ENCODE results near the gene PLA2G2F. TPM values are rescaled to one million over a fixed set of nuclear protein-coding genes. Genes with fewer than 3 reads are reported as not detected.
"Not testable (repeated sequence)": the region's sequence is repeated elsewhere in the genome, so short reads cannot be mapped to it uniquely, and the experiment has no call there.

PLA2G2F gene
- total RNA-seq, 1 donor from 2014 or later: not detected

GRCh38 chr1:20123722-20124455 is 15.2 kb upstream of the PLA2G2F start:
- Mint-ChIP-seq H3K4me3 (no peak overlapping the region), H3K27me3 (ENCODE audit: low read depth) (peaks cover 28% of the 10 kb centered on the region), H3K4me1 (no peaks in the 10 kb centered on the region), H3K27ac (no peak overlapping the region), H3K9me3 (peaks cover 3% of the 10 kb centered on the region), H3K36me3 (no peaks in the 10 kb centered on the region)
- no peak for DNase-seq (ENCODE audit: low spot score in 2 of 2, unreplicated experiment in 2 of 2)
- TF ChIP-seq, protein P1, sequence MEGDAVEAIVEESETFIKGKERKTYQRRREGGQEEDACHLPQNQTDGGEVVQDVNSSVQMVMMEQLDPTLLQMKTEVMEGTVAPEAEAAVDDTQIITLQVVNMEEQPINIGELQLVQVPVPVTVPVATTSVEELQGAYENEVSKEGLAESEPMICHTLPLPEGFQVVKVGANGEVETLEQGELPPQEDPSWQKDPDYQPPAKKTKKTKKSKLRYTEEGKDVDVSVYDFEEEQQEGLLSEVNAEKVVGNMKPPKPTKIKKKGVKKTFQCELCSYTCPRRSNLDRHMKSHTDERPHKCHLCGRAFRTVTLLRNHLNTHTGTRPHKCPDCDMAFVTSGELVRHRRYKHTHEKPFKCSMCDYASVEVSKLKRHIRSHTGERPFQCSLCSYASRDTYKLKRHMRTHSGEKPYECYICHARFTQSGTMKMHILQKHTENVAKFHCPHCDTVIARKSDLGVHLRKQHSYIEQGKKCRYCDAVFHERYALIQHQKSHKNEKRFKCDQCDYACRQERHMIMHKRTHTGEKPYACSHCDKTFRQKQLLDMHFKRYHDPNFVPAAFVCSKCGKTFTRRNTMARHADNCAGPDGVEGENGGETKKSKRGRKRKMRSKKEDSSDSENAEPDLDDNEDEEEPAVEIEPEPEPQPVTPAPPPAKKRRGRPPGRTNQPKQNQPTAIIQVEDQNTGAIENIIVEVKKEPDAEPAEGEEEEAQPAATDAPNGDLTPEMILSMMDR (IDR thresholded peaks at IDR 0.05; ENCODE audit: unreplicated experiment): no peak

DNA sequence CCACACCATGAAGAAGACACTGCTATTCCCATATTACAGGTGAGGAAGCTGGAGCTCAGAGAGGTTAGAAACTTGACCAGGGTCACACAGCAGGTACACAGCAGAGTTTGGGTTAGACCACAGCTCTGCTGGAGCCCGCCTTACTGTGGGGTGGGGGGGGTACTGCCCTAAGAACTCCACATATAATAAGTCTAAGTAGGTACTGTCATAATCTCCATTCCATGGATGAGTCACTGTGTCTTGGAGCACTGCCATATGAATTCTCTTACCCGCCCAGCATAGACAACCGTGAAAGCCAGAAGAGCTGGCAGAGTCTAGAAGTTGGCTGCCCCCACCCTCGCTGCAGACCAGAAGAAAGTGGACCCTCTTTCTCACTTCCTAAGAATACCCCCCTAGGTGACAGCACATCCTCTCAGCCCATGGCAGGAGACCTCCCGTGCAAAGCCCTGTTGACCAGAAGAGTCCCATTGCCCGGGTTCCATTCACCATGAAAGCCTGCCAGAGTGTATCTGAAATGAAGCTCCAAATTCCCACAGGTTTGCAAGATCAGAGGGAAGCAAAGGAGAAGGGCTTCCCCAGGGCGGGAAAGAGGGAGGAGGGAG is 14.6 kb upstream of the PLA2G2F start:
- no peaks in the 10 kb centered on the region for H3K36me3 Mint-ChIP-seq
- DNase-seq (ENCODE audit: low spot score in 2 of 2, unreplicated experiment in 2 of 2): no peak
- H3K4me3 Mint-ChIP-seq: no peak overlapping the region
- peaks cover 3% of the 10 kb centered on the region for H3K9me3 Mint-ChIP-seq
- TF ChIP-seq, protein P1 (IDR thresholded peaks at IDR 0.05; ENCODE audit: unreplicated experiment): no peak
- H3K4me1 Mint-ChIP-seq: no peaks in the 10 kb centered on the region
- H3K27ac Mint-ChIP-seq: no peak overlapping the region
- peaks cover 26% of the 10 kb centered on the region for H3K27me3 Mint-ChIP-seq (ENCODE audit: low read depth)

DNA sequence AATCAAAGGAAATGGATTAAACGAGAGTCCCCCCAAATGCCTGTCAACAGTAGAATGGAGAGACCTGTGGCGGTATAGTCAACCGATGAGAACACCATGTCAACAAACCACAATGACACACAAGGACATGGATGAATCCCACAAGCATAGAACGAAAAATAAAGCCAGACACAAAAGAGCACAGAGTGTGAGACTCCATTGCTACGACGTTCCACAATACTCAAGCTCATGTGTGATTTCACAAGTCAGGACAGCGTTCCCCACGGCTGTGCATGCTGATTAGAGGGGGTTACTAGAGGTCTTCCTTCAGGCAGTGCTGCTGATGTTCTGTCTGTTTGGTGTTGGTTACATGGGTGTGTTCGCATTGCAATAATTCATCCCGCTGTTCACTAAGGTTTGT is 14.0 kb upstream of the PLA2G2F start:
- H3K27ac Mint-ChIP-seq: no peak overlapping the region
- DNase-seq (ENCODE audit: low spot score in 2 of 2, unreplicated experiment in 2 of 2): no peak
- no peak overlapping the region for H3K4me3 Mint-ChIP-seq
- TF ChIP-seq, protein P1 (IDR thresholded peaks at IDR 0.05; ENCODE audit: unreplicated experiment): no peak
- peaks cover 21% of the 10 kb centered on the region for H3K27me3 Mint-ChIP-seq (ENCODE audit: low read depth)
- no peaks in the 10 kb centered on the region for H3K36me3 Mint-ChIP-seq
- no peaks in the 10 kb centered on the region for H3K4me1 Mint-ChIP-seq
- peaks cover 9% of the 10 kb centered on the region for H3K9me3 Mint-ChIP-seq

DNA sequence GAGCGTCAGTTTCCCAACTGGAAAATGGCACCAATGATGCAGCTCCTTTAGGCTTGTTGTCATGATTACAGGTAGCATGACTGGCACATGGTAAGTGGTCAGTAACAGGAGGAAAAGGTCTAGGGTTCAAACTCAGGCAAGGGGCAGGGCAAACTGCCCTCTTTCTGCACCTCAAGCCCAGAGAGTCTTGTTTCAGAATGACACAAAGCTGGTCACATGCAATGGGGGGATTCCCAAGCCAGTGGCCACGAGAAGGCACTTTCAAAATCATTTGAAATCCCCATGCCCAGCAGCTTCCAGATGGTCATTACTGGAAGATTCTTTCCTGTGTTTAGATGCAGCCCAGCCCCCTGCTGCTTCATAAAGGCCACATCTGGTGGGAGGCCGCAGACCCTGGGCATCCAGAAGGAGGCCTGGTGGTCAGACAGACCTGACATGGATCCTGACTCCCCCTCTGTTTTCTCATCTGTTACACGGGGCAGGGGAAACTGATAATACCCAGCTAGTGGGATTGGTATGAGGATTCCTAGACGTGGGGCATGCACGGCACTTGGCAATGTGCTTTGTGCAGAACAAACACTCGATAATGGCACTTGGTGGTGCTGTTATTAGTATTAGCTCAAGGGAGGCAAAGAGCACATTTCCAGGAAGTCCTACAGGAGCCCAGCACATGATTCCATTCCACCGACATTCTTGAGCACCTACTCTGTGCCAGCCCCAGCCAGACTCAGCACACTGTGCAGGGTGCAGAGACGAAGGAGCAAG is 12.9 kb upstream of the PLA2G2F start:
- Mint-ChIP-seq H3K27ac (no peak overlapping the region), H3K27me3 (ENCODE audit: low read depth) (peaks cover 12% of the 10 kb centered on the region), H3K36me3 (no peaks in the 10 kb centered on the region), H3K4me3 (no peak overlapping the region), H3K9me3 (peaks cover 11% of the 10 kb centered on the region), H3K4me1 (no peaks in the 10 kb centered on the region)
- TF ChIP-seq, protein P1 (IDR thresholded peaks at IDR 0.05; ENCODE audit: unreplicated experiment): no peak
- DNase-seq (ENCODE audit: low spot score in 2 of 2, unreplicated experiment in 2 of 2): no peak

DNA sequence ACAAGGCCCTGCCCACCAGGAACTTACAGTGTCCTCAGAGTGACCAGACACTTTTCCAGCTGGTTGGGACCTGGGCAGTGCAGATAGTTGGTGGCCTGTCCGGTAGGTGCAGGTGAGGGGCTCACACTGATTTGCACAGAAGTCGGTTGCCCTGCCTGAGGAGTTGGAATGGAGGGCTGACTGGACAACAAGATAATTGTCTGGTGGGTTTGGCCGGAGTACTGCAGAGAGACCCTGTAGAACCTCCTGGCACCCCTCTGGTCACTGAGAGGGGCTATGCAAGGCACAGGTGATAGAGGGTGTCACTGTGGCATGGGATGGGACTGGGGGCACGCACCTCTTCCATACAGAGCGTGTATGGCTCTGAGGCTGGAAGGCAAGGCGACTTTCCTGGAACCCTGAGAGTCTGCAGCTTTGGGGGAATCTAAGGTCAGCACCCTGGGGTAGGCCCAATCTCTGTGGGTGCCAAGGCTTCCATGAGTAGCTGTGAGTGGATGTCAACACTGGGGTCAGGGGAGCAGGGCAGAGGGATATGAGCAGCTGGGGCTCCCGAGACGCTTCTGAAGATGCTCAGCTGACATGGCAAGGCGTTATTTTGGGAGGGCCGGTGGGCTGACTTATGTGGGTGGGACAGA is 12.2 kb upstream of the PLA2G2F start:
- TF ChIP-seq, protein P1 (IDR thresholded peaks at IDR 0.05; ENCODE audit: unreplicated experiment): no peak
- peaks cover 5% of the 10 kb centered on the region for H3K27me3 Mint-ChIP-seq (ENCODE audit: low read depth)
- no peak overlapping the region for H3K27ac Mint-ChIP-seq
- no peak overlapping the region for H3K4me3 Mint-ChIP-seq
- H3K36me3 Mint-ChIP-seq: no peaks in the 10 kb centered on the region
- DNase-seq (ENCODE audit: low spot score in 2 of 2, unreplicated experiment in 2 of 2): no peak
- no peaks in the 10 kb centered on the region for H3K4me1 Mint-ChIP-seq
- H3K9me3 Mint-ChIP-seq: peaks cover 11% of the 10 kb centered on the region

DNA sequence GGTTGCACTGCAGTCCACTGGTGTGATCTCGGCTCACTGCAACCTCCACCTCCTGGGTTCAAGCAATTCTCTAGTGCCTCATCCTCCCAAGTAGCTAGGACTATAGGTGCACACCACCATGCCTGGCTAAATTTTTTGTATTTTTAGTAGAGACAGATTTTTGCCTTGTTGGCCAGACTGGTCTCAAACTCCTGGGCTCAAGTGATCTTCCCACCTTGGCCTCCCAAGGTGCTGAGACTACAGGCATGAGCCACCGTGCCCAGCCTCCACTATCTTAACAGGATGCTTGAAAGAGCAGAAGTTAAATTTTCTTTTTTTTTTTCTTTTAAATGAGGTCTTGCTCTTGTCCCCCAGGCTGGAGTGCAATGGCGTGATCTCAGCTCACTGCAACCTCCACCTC is 8.6 kb upstream of the PLA2G2F start:
- H3K27me3 Mint-ChIP-seq (ENCODE audit: low read depth); DNase-seq (ENCODE audit: low spot score in 2 of 2, unreplicated experiment in 2 of 2); H3K4me3 Mint-ChIP-seq; H3K4me1 Mint-ChIP-seq; H3K36me3 Mint-ChIP-seq; H3K27ac Mint-ChIP-seq: not testable (repeated sequence)
- peaks cover 14% of the 10 kb centered on the region for H3K9me3 Mint-ChIP-seq

Measured in mesothelial cell of epicardium (in vitro differentiated cells).